A549 (cell line): ENCODE data around the gene ASB7. TPM values are rescaled to one million over a fixed set of nuclear protein-coding genes. Genes with fewer than 3 reads are reported as not detected.
"Not testable (repeated sequence)": the region's sequence is repeated elsewhere in the genome, so short reads cannot be mapped to it uniquely, and the experiment has no call there.

Source experiments
- ATAC-seq, 2 experiments: fragments of 200-7000 bp in 1 of 2; fragments of >200 bp in 1 of 2; cut with Nextera tagmentation in 1 of 2; cut with Tn5 transposase in 1 of 2; 3 replicates each; pipeline versions ENCODE4 v1.8.0 to v1.9.1; 2018 to 2020; ENCODE audit warnings: mild to moderate bottlenecking in 1 of 2, moderate library complexity in 1 of 2
- CTCF ChIA-PET: fragments of 300-600 bp; sonication (Branson Sonifier 250); formaldehyde crosslinking; extraction: SDS; loops from one replicate; lab custom pipeline; 2021; ENCODE audit warnings: antibody characterized with exemption, inconsistent platforms; lab: Yijun Ruan, JAX
- POLR2A ChIA-PET: fragments of 350-600 bp; formaldehyde crosslinking; extraction: SDS; loops from one replicate; lab custom pipeline; 2021; ENCODE audit warnings: antibody characterized with exemption, inconsistent platforms; lab: Yijun Ruan, JAX
- DNase-seq, 2 experiments: peaks; one replicate each; pipeline versions ENCODE4 v3.0.0 to v3.0.0-alpha.2; 2011 to 2016; ENCODE audit warnings: low read depth in 1 of 2, low spot score in 1 of 2
- FAIRE-seq: peaks from 2 replicates; lab custom pipeline; 2011; peaks lifted over from hg19 to GRCh38; lab: Jason Lieb, UNC
- H3K27ac ChIP-seq, 2 experiments: fragments of >200 bp; sonication (Bioruptor Twin); formaldehyde crosslinking; 3 replicates each; pipeline ENCODE4 v1.5.1; 2016 to 2017
- H3K4me1 ChIP-seq: fragments of >200 bp; sonication (Bioruptor Twin); formaldehyde crosslinking; 3 replicates; pipeline ENCODE4 v1.6.1; 2016
- H3K4me2 ChIP-seq: fragments of >200 bp; sonication (Bioruptor Twin); formaldehyde crosslinking; 3 replicates; pipeline ENCODE4 v1.6.1; 2016
- H3K4me3 ChIP-seq: fragments of >200 bp; sonication (Bioruptor Twin); formaldehyde crosslinking; 3 replicates; pipeline ENCODE4 v1.5.1; 2016
- H3K9me3 ChIP-seq: fragments of >200 bp; sonication (Bioruptor Twin); formaldehyde crosslinking; 3 replicates; pipeline ENCODE4 v1.6.1; 2016
- CBX2 ChIP-seq: fragments of 200-600 bp; sonication (generic); IDR thresholded peaks from 2 replicates; pipeline ENCODE4 v1.6.1; 2016; ENCODE audit warnings: low read depth, mild to moderate bottlenecking, borderline replicate concordance
- CBX8 ChIP-seq: fragments of 200-600 bp; sonication (generic); IDR thresholded peaks from 2 replicates; pipeline ENCODE4 v1.6.1; 2016
- CEBPB ChIP-seq, 2 experiments: fragments of >200 bp in 1 of 2; sonication (Bioruptor Twin) in 1 of 2; formaldehyde crosslinking in 1 of 2; IDR thresholded peaks; 2 replicates each; pipeline ENCODE4 v1.6.1; 2012 to 2016
- CHD2 ChIP-seq: fragments of 150-350 bp; IDR thresholded peaks from 2 replicates; pipeline ENCODE4 v1.6.1; 2014; ENCODE audit warnings: low read length; ENCODE audit not compliant: partially characterized antibody
- CHD4 ChIP-seq: fragments of 200-600 bp; sonication (generic); IDR thresholded peaks from 2 replicates; pipeline ENCODE4 v1.6.1; 2016; ENCODE audit warnings: antibody characterized with exemption, mild to moderate bottlenecking, borderline replicate concordance
- EP300 ChIP-seq, 2 experiments: fragments of >200 bp; sonication (Bioruptor Twin); formaldehyde crosslinking; IDR thresholded peaks; 2 replicates in 1 of 2; 3 replicates in 1 of 2; pipeline ENCODE4 v1.6.1; 2016 to 2017
- ESRRA ChIP-seq: fragments of 150-350 bp; IDR thresholded peaks from 2 replicates; pipeline ENCODE4 v1.6.1; 2014; ENCODE audit warnings: mild to moderate bottlenecking, low read length, borderline replicate concordance
- FOSB ChIP-seq: fragments of 250-450 bp; sonication (Bioruptor Pico); IDR thresholded peaks from 2 replicates; pipeline ENCODE4 v1.5.0; 2020; ENCODE audit warnings: mild to moderate bottlenecking, moderate library complexity
- FOSL2 ChIP-seq, 2 experiments: fragments of 450-650 bp in 1 of 2; fragments of >200 bp in 1 of 2; sonication (Bioruptor Twin) in 1 of 2; formaldehyde crosslinking; IDR thresholded peaks; 2 replicates each; pipeline versions ENCODE4 v1.5.0 to v1.6.1; 2016 to 2020; ENCODE audit warnings: mild to moderate bottlenecking in 1 of 2, moderate library complexity in 1 of 2
- HOXB13 ChIP-seq: fragments of 250-450 bp; sonication (Bioruptor Pico); IDR thresholded peaks from 2 replicates; pipeline ENCODE4 v1.5.0; 2020; ENCODE audit warnings: low read depth, mild to moderate bottlenecking, moderate library complexity
- HOXB5 ChIP-seq: fragments of 250-450 bp; sonication (Bioruptor Pico); IDR thresholded peaks from 2 replicates; pipeline ENCODE4 v1.5.0; 2020; ENCODE audit warnings: mild to moderate bottlenecking, moderate library complexity
- JUN ChIP-seq, 2 experiments: fragments of >200 bp; sonication (Bioruptor Twin); formaldehyde crosslinking; IDR thresholded peaks; 2 replicates in 1 of 2; 3 replicates in 1 of 2; pipeline ENCODE4 v1.6.1; 2016 to 2017
- JUNB ChIP-seq: fragments of >200 bp; sonication (Bioruptor Twin); formaldehyde crosslinking; IDR thresholded peaks from 2 replicates; pipeline ENCODE4 v1.6.1; 2016
- KDM1A ChIP-seq: fragments of 200-600 bp; sonication (generic); IDR thresholded peaks from 2 replicates; pipeline ENCODE4 v1.6.1; 2016; ENCODE audit warnings: low read depth, mild to moderate bottlenecking
- MAFK ChIP-seq: fragments of 450-650 bp; IDR thresholded peaks from 2 replicates; pipeline ENCODE4 v1.6.1; 2014; ENCODE audit not compliant: partially characterized antibody
- NFE2L2 ChIP-seq: fragments of 150-350 bp; conservative IDR thresholded peaks from 2 replicates; pipeline ENCODE4 v1.6.1; 2014; ENCODE audit warnings: low read length
- PHF8 ChIP-seq: fragments of 200-600 bp; sonication (generic); IDR thresholded peaks from 2 replicates; pipeline ENCODE4 v1.6.1; 2016; ENCODE audit warnings: low read depth, mild to moderate bottlenecking, antibody characterized with exemption, moderate library complexity, borderline replicate concordance
- RNF2 ChIP-seq: fragments of 200-600 bp; sonication (generic); IDR thresholded peaks from 2 replicates; pipeline ENCODE4 v1.6.1; 2016; ENCODE audit warnings: low read depth, mild to moderate bottlenecking, antibody characterized with exemption, moderate library complexity, borderline replicate concordance
- TP53 ChIP-seq: fragments of 250-450 bp; sonication (Bioruptor Pico); IDR thresholded peaks from 2 replicates; pipeline ENCODE4 v1.5.0; 2021; ENCODE audit warnings: mild to moderate bottlenecking, moderate library complexity
- ZFP36 ChIP-seq: fragments of 450-650 bp; IDR thresholded peaks from 2 replicates; pipeline ENCODE4 v1.6.1; 2014; ENCODE audit warnings: borderline replicate concordance; ENCODE audit not compliant: partially characterized antibody
- ZNF302 ChIP-seq: fragments of 250-450 bp; sonication (Bioruptor Pico); IDR thresholded peaks from 2 replicates; pipeline ENCODE4 v1.9.0; 2021; ENCODE audit warnings: inconsistent platforms, mild to moderate bottlenecking, moderate library complexity
- WGBS: methylation state at CpG from one replicate; pipeline ENCODE4 v1.1.6; 2017; ENCODE audit errors: missing lambda C conversion rate; 5-methylcytosine and 5-hydroxymethylcytosine counted together
- polyA plus RNA-seq, 4 experiments: library from polyadenylated mRNA; depleted of rRNA in 3 of 4; stranded (reverse); fragments of >200 nt; fragmentation: RNase III in 1 of 4; extraction: RNeasy Plus Mini Kit Qiagen cat#74134 plus additional on column Dnase treatment in 1 of 4; gene quantifications; 2 replicates in 3 of 4; 3 replicates in 1 of 4; pipeline ENCODE4 v1.2.3, GENCODE V29; 2011 to 2017
- TF ChIP-seq, protein P1 (sequence below): fragments of 250-450 bp; sonication (Bioruptor Pico); IDR thresholded peaks from 2 replicates; pipeline ENCODE4 v1.5.0; 2020; ENCODE audit warnings: low read depth, mild to moderate bottlenecking, moderate library complexity
- TF ChIP-seq, protein P2 (sequence below): IDR thresholded peaks from 2 replicates; pipeline ENCODE4 v1.6.1; 2012
- TF ChIP-seq, protein P3 (sequence below): IDR thresholded peaks from 2 replicates; pipeline ENCODE4 v1.6.1; 2012
- TF ChIP-seq, protein P4 (sequence below): fragments of >200 bp; sonication (Bioruptor Twin); formaldehyde crosslinking; IDR thresholded peaks from 3 replicates; pipeline ENCODE4 v1.6.1; 2016

The ASB7 gene
- polyA plus RNA-seq, 2 of the 4 experiments (the other 2 are of a cell fraction): 9.2 to 21.6 TPM

DNA sequence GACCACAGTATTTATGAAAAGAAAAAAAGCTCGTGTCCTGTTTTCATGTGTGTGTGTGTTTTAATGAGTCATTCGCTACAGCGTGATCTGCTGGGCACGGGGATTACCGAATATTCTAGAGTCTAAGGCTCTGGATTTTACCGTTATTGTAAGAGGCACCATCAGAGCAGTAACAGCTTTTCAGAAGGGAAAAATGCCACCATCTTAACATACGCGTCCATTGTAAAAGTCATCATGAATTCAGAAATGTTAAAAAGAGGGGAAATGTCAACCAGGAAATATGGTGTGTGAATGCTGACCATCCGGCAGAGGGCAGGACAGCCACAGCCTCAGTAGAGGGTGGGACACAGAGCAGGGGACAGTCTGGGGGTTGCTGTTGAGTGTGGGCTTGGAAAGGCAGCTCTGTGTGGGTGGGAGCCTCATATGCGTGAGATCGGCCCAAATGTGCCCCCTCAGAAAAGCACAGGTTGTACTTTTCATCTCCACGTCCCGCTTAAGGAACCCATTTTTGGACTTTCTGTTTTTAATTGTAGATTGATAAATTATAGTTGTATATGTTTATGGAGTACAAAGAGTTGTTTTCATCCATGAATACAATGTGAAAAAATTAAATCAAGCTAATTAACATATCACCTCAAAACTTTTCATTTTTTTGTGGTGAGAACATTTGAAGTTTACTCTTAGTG lies 69.6 kb downstream of the ASB7 start (continued):
- TF ChIP-seq JUNB (no peak), FOSL2 (IDR thresholded peaks at IDR 0.05) (no peak), FOSL2 (CRISPR knock-in tag; IDR thresholded peaks at IDR 0.05) (peak; percentile 68), CBX8 (no peak), PHF8 (no peak)
- TF ChIP-seq, protein P1, sequence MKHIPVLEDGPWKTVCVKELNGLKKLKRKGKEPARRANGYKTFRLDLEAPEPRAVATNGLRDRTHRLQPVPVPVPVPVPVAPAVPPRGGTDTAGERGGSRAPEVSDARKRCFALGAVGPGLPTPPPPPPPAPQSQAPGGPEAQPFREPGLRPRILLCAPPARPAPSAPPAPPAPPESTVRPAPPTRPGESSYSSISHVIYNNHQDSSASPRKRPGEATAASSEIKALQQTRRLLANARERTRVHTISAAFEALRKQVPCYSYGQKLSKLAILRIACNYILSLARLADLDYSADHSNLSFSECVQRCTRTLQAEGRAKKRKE (CRISPR knock-in tag): no peak

DNA sequence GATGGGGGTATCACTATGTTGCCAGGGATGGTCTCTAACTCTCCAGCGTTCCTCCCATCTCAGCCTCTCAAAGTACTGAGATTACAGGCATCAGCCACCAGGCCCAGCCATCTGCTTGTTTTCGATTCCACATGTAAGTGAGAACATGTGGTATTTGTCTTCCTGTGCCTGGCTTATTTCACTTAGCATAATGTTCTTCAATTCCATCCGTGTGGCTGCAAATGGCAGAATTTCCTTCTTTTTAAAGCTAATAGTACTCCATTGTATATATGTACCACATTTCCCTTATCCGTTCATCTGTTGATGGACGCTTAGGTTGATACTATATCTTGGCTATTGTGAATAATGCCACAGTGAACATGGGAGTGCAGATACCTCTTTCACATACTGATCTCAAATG lies 70.6 kb downstream of the ASB7 start:
- TF ChIP-seq CHD4 (no peak), ZFP36 (no peak), KDM1A (no peak), EP300 (IDR thresholded peaks at IDR 0.05) (no peak), JUN (IDR thresholded peaks at IDR 0.05) (no peak), CEBPB (IDR thresholded peaks at IDR 0.05) (no peak), HOXB13 (CRISPR knock-in tag) (no peak), CBX2 (no peak), NFE2L2 (no peak), HOXB5 (CRISPR knock-in tag) (no peak), PHF8 (no peak), MAFK (no peak)
- TF ChIP-seq, protein P2, sequence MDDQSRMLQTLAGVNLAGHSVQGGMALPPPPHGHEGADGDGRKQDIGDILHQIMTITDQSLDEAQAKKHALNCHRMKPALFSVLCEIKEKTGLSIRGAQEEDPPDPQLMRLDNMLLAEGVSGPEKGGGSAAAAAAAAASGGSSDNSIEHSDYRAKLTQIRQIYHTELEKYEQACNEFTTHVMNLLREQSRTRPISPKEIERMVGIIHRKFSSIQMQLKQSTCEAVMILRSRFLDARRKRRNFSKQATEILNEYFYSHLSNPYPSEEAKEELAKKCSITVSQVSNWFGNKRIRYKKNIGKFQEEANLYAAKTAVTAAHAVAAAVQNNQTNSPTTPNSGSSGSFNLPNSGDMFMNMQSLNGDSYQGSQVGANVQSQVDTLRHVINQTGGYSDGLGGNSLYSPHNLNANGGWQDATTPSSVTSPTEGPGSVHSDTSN: no peak
- TF ChIP-seq, protein P3, sequence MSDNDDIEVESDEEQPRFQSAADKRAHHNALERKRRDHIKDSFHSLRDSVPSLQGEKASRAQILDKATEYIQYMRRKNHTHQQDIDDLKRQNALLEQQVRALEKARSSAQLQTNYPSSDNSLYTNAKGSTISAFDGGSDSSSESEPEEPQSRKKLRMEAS: no peak
- TF ChIP-seq, all 56 proteins: peak for 0
- ChIA-PET CTCF (interaction anchor here (0.7 to 5.1 kb wide), 40 partner anchors 7 to 339 kb away, joined by 3 to 117 read pairs (median 10); partner anchors contain the start of gene ALDH1A3), POLR2A (interaction anchor here (0.6 kb wide), 1 partner anchor 48 kb away, joined by 5 read pairs; no protein-coding TSS in a partner anchor)
- no peaks in the 10 kb centered on the region for H3K9me3 ChIP-seq
- H3K4me1 ChIP-seq: peaks cover 5% of the 10 kb centered on the region
- no peak overlapping the region for H3K4me2 ChIP-seq
- 0 out of 6 replicates have a peak overlapping the region, but pooled peaks of 1 of the 2 experiments have one; percentile 38 for H3K27ac ChIP-seq
- no peak for FAIRE-seq
- no peak for DNase-seq
- no peak for ATAC-seq
- no peak overlapping the region for H3K4me3 ChIP-seq
- 74% methylated on average over 5 of the region's 5 CpGs for WGBS

DNA sequence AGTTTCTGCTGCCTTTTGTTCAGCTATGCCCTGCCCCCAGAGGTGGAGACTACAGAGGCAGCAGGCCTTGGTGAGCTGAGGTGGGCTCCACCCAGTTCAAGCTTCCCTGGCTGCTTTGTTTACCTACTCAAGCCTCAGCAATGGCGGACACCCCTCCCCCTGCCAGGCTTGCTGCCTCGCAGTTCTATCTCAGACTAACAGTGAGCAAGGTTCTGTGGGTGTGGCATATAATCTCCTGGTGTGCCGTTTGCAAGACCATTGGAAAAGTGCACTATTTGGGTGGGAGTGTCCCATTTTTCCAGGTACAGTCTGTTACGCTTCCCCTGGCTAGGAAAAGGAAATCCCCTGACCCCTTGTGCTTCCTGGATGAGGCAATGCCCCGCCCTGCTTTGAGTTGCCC lies 76.8 kb downstream of the ASB7 start:
- H3K4me1 ChIP-seq, ATAC-seq, FAIRE-seq, H3K4me2 ChIP-seq, H3K9me3 ChIP-seq, DNase-seq, H3K27ac ChIP-seq, H3K4me3 ChIP-seq, POLR2A ChIA-PET: not testable (repeated sequence)
- CTCF ChIA-PET: interaction anchor here (2.2 kb wide), 1 partner anchor 193 kb away, joined by 8 read pairs; no protein-coding TSS in a partner anchor
- 61% methylated on average over 5 of the region's 5 CpGs for WGBS

DNA sequence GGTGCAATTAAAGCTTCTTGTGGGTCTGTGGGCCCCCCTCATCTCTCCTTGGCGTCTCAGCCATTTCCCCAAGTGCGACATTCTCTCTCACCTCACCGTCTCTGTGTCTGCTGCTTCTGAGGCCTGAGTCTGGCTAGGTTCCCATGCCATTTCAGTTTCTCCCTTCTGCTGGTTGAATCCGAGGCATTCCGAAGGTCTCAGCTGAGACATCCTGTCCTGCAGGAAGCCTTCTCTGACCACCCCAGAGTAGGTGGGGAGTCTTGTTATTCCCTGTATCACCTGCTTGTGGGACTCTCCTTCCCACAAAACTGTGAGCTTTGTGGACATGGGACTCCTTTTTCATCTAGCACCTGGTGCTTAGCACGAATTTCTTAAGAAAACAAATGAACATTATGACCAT lies 78.3 kb downstream of the ASB7 start:
- CTCF ChIA-PET: interaction anchor here (0.9 to 2.2 kb wide), 4 partner anchors 9 to 238 kb away, joined by 3 to 10 read pairs (median 6); partner anchors contain the start of gene LRRK1

More for the DNA sequence above, 78.3 kb downstream of the ASB7 start:
- no peak overlapping the region for H3K4me2 ChIP-seq
- H3K4me3 ChIP-seq: no peak overlapping the region
- TF ChIP-seq NFE2L2 (no peak), RNF2 (no peak), HOXB13 (CRISPR knock-in tag) (no peak), CHD4 (no peak), MAFK (no peak), CBX2 (no peak), TP53 (CRISPR knock-in tag) (no peak), ESRRA (no peak), FOSB (CRISPR knock-in tag) (no peak), ZNF302 (CRISPR knock-in tag) (no peak), KDM1A (no peak), CHD2 (no peak)
- TF ChIP-seq, protein P4, sequence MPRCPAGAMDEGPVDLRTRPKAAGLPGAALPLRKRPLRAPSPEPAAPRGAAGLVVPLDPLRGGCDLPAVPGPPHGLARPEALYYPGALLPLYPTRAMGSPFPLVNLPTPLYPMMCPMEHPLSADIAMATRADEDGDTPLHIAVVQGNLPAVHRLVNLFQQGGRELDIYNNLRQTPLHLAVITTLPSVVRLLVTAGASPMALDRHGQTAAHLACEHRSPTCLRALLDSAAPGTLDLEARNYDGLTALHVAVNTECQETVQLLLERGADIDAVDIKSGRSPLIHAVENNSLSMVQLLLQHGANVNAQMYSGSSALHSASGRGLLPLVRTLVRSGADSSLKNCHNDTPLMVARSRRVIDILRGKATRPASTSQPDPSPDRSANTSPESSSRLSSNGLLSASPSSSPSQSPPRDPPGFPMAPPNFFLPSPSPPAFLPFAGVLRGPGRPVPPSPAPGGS: no peak
- TF ChIP-seq, protein P1 (CRISPR knock-in tag): no peak
- TF ChIP-seq, protein P3: no peak
- H3K27ac ChIP-seq: no peak overlapping the region
- H3K9me3 ChIP-seq: peaks cover 2% of the 10 kb centered on the region; the same call in 1 of the 3 replicates
- no peak for DNase-seq
- no peak for ATAC-seq
- POLR2A ChIA-PET: no interaction called here
- FAIRE-seq: no peak
- 76% methylated on average over 6 of the region's 6 CpGs for WGBS
- H3K4me1 ChIP-seq: no peaks in the 10 kb centered on the region
